ENCODE measurements around the gene WDR37. TPM values are rescaled to one million over a fixed set of nuclear protein-coding genes. Genes with fewer than 3 reads are reported as not detected.

Gene WDR37
- total and polyA plus RNA-seq, 10 of the 15 experiments (the other 5 are each of a cell fraction or from before 2014, with no cell fraction given): 1.9 to 11.1 (median 7.1) TPM

- H3K4me3 ChIP-seq: no peak overlapping the region
- ChIA-PET CTCF (no interaction called here), POLR2A (no interaction called here), RAD21 (ENCODE audit: unreplicated experiment) (no interaction called here), SMC1A (ENCODE audit: uncharacterized antibody, unreplicated experiment) (no interaction called here)
- WGBS (ENCODE audit: insufficient coverage, insufficient replicate concordance, low lambda C conversion rate, missing lambda C conversion rate): 95% methylated on average over 23 of the region's 23 CpGs
- H3K36me3 ChIP-seq (ENCODE audit: control insufficient read depth in 2 of 2, insufficient read depth in 2 of 2, low read length in 1 of 2): peaks cover 17 to 50% of the 10 kb centered on the region in 2 experiments
- H3K79me2 ChIP-seq (ENCODE audit: control insufficient read depth, insufficient read depth, low read length): no peaks in the 10 kb centered on the region
- H3K27ac ChIP-seq (ENCODE audit: control insufficient read depth, insufficient read depth): no peak overlapping the region
- H3K9me3 ChIP-seq (replicated peaks; ENCODE audit: control insufficient read depth, insufficient read depth, low read length): no peaks in the 10 kb centered on the region
- H3K4me1 ChIP-seq (ENCODE audit: control insufficient read depth, insufficient read depth, low read length): no peaks in the 10 kb centered on the region
- TF ChIP-seq ATF7 (IDR thresholded peaks at IDR 0.05; ENCODE audit: low read depth) (no peak), SMC3 (IDR thresholded peaks at IDR 0.05; ENCODE audit: borderline replicate concordance, low read length) (no peak)
- ATAC-seq: no peak
- intact Hi-C loops (cut with micrococcal nuclease; ENCODE audit: unreplicated experiment): no loop called here
- no peak overlapping the region for H2AFZ ChIP-seq (ENCODE audit: control insufficient read depth, low read depth, low read length)
- FAIRE-seq: no peak
- BruUV-seq (replicated peaks): no TSS peak
- H3K27me3 ChIP-seq (replicated peaks in 1 of 2; ENCODE audit: control insufficient read depth in 2 of 2, insufficient read depth in 2 of 2, low read length in 1 of 2): no peaks in the 10 kb centered on the region
- H4K20me1 ChIP-seq (ENCODE audit: control insufficient read depth, insufficient read depth): no peaks in the 10 kb centered on the region
- no peak overlapping the region for H3K9ac ChIP-seq (ENCODE audit: control insufficient read depth, insufficient read depth, low read length)
- no peak for DNase-seq (ENCODE audit: low read depth, low spot score)
- H3K4me2 ChIP-seq (ENCODE audit: control insufficient read depth, insufficient read depth): no peak overlapping the region
- in situ Hi-C loops (cut with MboI): no loop called here
Observed at GRCh38 chr10:1121271-1121970, 65.2 kb downstream of the WDR37 start.

GRCh38 chr10:1122349-1122748 lies 66.2 kb downstream of the WDR37 start:
- no peaks in the 10 kb centered on the region for H3K4me1 ChIP-seq (ENCODE audit: control insufficient read depth, insufficient read depth, low read length)
- ChIA-PET CTCF (no interaction called here), RAD21 (ENCODE audit: unreplicated experiment) (no interaction called here), POLR2A (no interaction called here), SMC1A (ENCODE audit: uncharacterized antibody, unreplicated experiment) (no interaction called here)
- ATAC-seq (no peak), DNase-seq (ENCODE audit: low read depth, low spot score) (no peak), FAIRE-seq (no peak)
- H3K79me2 ChIP-seq (ENCODE audit: control insufficient read depth, insufficient read depth, low read length): no peaks in the 10 kb centered on the region
- no peaks in the 10 kb centered on the region for H3K27me3 ChIP-seq (replicated peaks in 1 of 2; ENCODE audit: control insufficient read depth in 2 of 2, insufficient read depth in 2 of 2, low read length in 1 of 2)
- intact Hi-C loops (cut with micrococcal nuclease; ENCODE audit: unreplicated experiment): no loop called here
- H3K9ac ChIP-seq (ENCODE audit: control insufficient read depth, insufficient read depth, low read length): no peak overlapping the region
- H3K4me3 ChIP-seq: no peak overlapping the region
- in situ Hi-C loops (cut with MboI): no loop called here
- peaks cover 18 to 47% of the 10 kb centered on the region in 2 experiments for H3K36me3 ChIP-seq (ENCODE audit: control insufficient read depth in 2 of 2, insufficient read depth in 2 of 2, low read length in 1 of 2)
- no peaks in the 10 kb centered on the region for H4K20me1 ChIP-seq (ENCODE audit: control insufficient read depth, insufficient read depth)
- 90% methylated on average over 6 of the region's 6 CpGs for WGBS (ENCODE audit: insufficient coverage, insufficient replicate concordance, low lambda C conversion rate, missing lambda C conversion rate)
- H3K9me3 ChIP-seq (replicated peaks; ENCODE audit: control insufficient read depth, insufficient read depth, low read length): no peaks in the 10 kb centered on the region
- no TSS peak for BruUV-seq (replicated peaks)
- no peak overlapping the region for H3K27ac ChIP-seq (ENCODE audit: control insufficient read depth, insufficient read depth)
- H2AFZ ChIP-seq (ENCODE audit: control insufficient read depth, low read depth, low read length): no peak overlapping the region
- H3K4me2 ChIP-seq (ENCODE audit: control insufficient read depth, insufficient read depth): no peak overlapping the region
- TF ChIP-seq SMAD1 (IDR thresholded peaks at IDR 0.05; ENCODE audit: low read depth, partially characterized antibody) (no peak), EZH2 (IDR thresholded peaks at IDR 0.05; ENCODE audit: borderline replicate concordance, control insufficient read depth, low read depth, low read length) (no peak), RBBP5 (conservative IDR thresholded peaks at IDR 0.05) (no peak), MAX (IDR thresholded peaks at IDR 0.05; ENCODE audit: low read depth, low read length) (no peak), BRCA1 (IDR thresholded peaks at IDR 0.05; ENCODE audit: low read depth, low read length) (no peak), ELK1 (IDR thresholded peaks at IDR 0.05; ENCODE audit: low read depth, low read length) (no peak), ZSCAN29 (IDR thresholded peaks at IDR 0.05) (no peak), EGR1 (IDR thresholded peaks at IDR 0.05; ENCODE audit: borderline replicate concordance in 1 of 2, low read depth in 2 of 2, low read length in 2 of 2) (no peak), BCL3 (IDR thresholded peaks at IDR 0.05; ENCODE audit: borderline replicate concordance, insufficient read depth, low read depth, low read length, poor library complexity, severe bottlenecking) (no peak), ZNF24 (IDR thresholded peaks at IDR 0.05) (no peak), E2F4 (IDR thresholded peaks at IDR 0.05; ENCODE audit: low read depth, low read length) (no peak), SMAD5 (IDR thresholded peaks at IDR 0.05; ENCODE audit: low read depth) (no peak), CREB1 (IDR thresholded peaks at IDR 0.05; ENCODE audit: low read depth) (no peak)

Measured in GM12878 (cell line).